ENCODE measurements around the gene TEAD1. TPM values are rescaled to one million over a fixed set of nuclear protein-coding genes. Genes with fewer than 3 reads are reported as not detected.

The TEAD1 gene
- polyA plus RNA-seq, 1 donor = 102 TPM

- no peak for DNase-seq (ENCODE audit: low read depth)
Observed at GRCh38 chr11:12810568-12810894, 136.3 kb downstream of the TEAD1 start.

GRCh38 chr11:12811861-12812260 lies 137.6 kb downstream of the TEAD1 start:
- DNase-seq (ENCODE audit: low read depth) = no peak

GRCh38 chr11:12812849-12813248 lies 138.6 kb downstream of the TEAD1 start:
- DNase-seq (ENCODE audit: low read depth) = no peak

GRCh38 chr11:12813371-12814225 lies 139.4 kb downstream of the TEAD1 start:
- no peak for DNase-seq (ENCODE audit: low read depth)

GRCh38 chr11:12815129-12815480 lies 140.9 kb downstream of the TEAD1 start:
- DNase-seq (ENCODE audit: low read depth) = no peak

GRCh38 chr11:12815931-12816494 lies 141.8 kb downstream of the TEAD1 start:
- DNase-seq (ENCODE audit: low read depth) = no peak

GRCh38 chr11:12817681-12818332 lies 143.6 kb downstream of the TEAD1 start:
- DNase-seq (ENCODE audit: low read depth) = no peak

GRCh38 chr11:12818333-12819015 lies 144.3 kb downstream of the TEAD1 start:
- DNase-seq (ENCODE audit: low read depth) = no peak

GRCh38 chr11:12822392-12823022 lies 148.3 kb downstream of the TEAD1 start:
- DNase-seq (ENCODE audit: low read depth) = no peak

- DNase-seq (ENCODE audit: low read depth) = no peak
Observed at GRCh38 chr11:12824281-12825041, 150.2 kb downstream of the TEAD1 start.

GRCh38 chr11:12826441-12826840 lies 152.2 kb downstream of the TEAD1 start:
- no peak for DNase-seq (ENCODE audit: low read depth)

- no peak for DNase-seq (ENCODE audit: low read depth)
Observed at GRCh38 chr11:12827369-12827768, 153.1 kb downstream of the TEAD1 start.

GRCh38 chr11:12827929-12828812 lies 153.9 kb downstream of the TEAD1 start:
- DNase-seq (ENCODE audit: low read depth) = peak; percentile 83

GRCh38 chr11:12829131-12829530 lies 154.9 kb downstream of the TEAD1 start:
- DNase-seq (ENCODE audit: low read depth) = no peak

- no peak for DNase-seq (ENCODE audit: low read depth)
Observed at GRCh38 chr11:12829540-12830314, 155.5 kb downstream of the TEAD1 start.

GRCh38 chr11:12831471-12832202 lies 157.4 kb downstream of the TEAD1 start:
- DNase-seq (ENCODE audit: low read depth) = no peak

GRCh38 chr11:12832480-12833224 lies 158.4 kb downstream of the TEAD1 start:
- DNase-seq (ENCODE audit: low read depth) = no peak

GRCh38 chr11:12834166-12834565 lies 159.9 kb downstream of the TEAD1 start:
- DNase-seq (ENCODE audit: low read depth) = no peak

Data from forelimb muscle (tissue), 1 donor.